ENCODE results near the gene GALNT7.

GALNT7 gene

GRCh38 chr4:173264245-173264644, 95.6 kb downstream of the GALNT7 start:
- DNase-seq (ENCODE audit: extremely low spot score): no peak
- CTCF ChIA-PET: interaction anchor here (1.3 to 9.6 kb wide), 9 partner anchors 7 to 373 kb away, joined by 3 to 54 read pairs (median 4); no protein-coding TSS in a partner anchor
- no peak for TF ChIP-seq CTCF (IDR thresholded peaks at IDR 0.05; ENCODE audit: control extremely low read depth, extremely low read depth, low read depth, missing control alignments)
- POLR2A ChIA-PET: no interaction called here

GRCh38 chr4:173264684-173265185, 96.1 kb downstream of the GALNT7 start:
- peak; percentile 17 for DNase-seq (ENCODE audit: extremely low spot score)
- ChIA-PET CTCF (interaction anchor here (0.6 to 9.6 kb wide), 11 partner anchors 8 to 373 kb away, joined by 3 to 54 read pairs (median 4); no protein-coding TSS in a partner anchor), POLR2A (no interaction called here)
- no peak for TF ChIP-seq CTCF (IDR thresholded peaks at IDR 0.05; ENCODE audit: control extremely low read depth, extremely low read depth, low read depth, missing control alignments)

- no peak for TF ChIP-seq CTCF (IDR thresholded peaks at IDR 0.05; ENCODE audit: control extremely low read depth, extremely low read depth, low read depth, missing control alignments)
- no peak for DNase-seq (ENCODE audit: extremely low spot score)
- CTCF ChIA-PET: interaction anchor here (1.2 to 9.6 kb wide), 7 partner anchors 8 to 254 kb away, joined by 3 to 54 read pairs (median 5); no protein-coding TSS in a partner anchor
- POLR2A ChIA-PET: no interaction called here
Measured at GRCh38 chr4:173265751-173266150, 97.1 kb downstream of the GALNT7 start.

GRCh38 chr4:173267711-173268110, 99.1 kb downstream of the GALNT7 start:
- TF ChIP-seq CTCF (IDR thresholded peaks at IDR 0.05; ENCODE audit: control extremely low read depth, extremely low read depth, low read depth, missing control alignments): no peak
- CTCF ChIA-PET: interaction anchor here (1.1 to 9.6 kb wide), 5 partner anchors 10 to 254 kb away, joined by 3 to 54 read pairs (median 10); no protein-coding TSS in a partner anchor
- POLR2A ChIA-PET: no interaction called here
- DNase-seq (ENCODE audit: extremely low spot score): no peak

- DNase-seq (ENCODE audit: extremely low spot score): no peak
- CTCF ChIA-PET: interaction anchor here (2.8 kb wide), 2 partner anchors 11 to 256 kb away, joined by 11 to 20 read pairs; no protein-coding TSS in a partner anchor
- no peak for TF ChIP-seq CTCF (IDR thresholded peaks at IDR 0.05; ENCODE audit: control extremely low read depth, extremely low read depth, low read depth, missing control alignments)
- POLR2A ChIA-PET: no interaction called here
Measured at GRCh38 chr4:173269280-173269679, 100.7 kb downstream of the GALNT7 start.

GRCh38 chr4:173270312-173271027, 101.9 kb downstream of the GALNT7 start:
- DNase-seq (ENCODE audit: extremely low spot score): no peak
- CTCF ChIA-PET: interaction anchor here (1.0 to 2.8 kb wide), 6 partner anchors 10 to 257 kb away, joined by 4 to 20 read pairs (median 8); no protein-coding TSS in a partner anchor
- POLR2A ChIA-PET: no interaction called here
- TF ChIP-seq CTCF (IDR thresholded peaks at IDR 0.05; ENCODE audit: control extremely low read depth, extremely low read depth, low read depth, missing control alignments): no peak
